GM21529 (cell line): ENCODE data around the gene AGAP1.

Experiments used
- ATAC-seq: cut with Tn5 transposase; IDR thresholded peaks from one replicate; pipeline ENCODE4 v1.9.1; 2021; ENCODE audit not compliant: unreplicated experiment

AGAP1 gene

DNA sequence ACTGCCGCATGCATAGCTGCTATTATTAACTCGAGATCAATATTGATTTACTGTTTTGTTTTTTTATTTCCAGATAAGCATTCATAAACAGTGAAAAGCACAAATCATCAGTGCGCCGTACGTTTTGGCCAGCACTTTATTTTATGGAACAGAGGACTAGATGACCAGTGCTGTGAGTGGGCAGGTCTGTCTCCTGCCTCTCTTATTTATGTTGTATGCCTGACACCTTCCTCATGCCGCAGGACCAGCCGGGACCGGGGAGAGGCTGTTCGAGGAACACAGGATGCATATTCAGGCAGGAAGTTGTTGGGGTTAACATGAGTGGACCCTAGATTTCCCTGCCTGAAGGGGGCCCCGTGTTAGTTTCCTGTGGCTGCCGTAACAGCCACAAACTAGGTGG lies 72.6 kb downstream of the AGAP1 start:
- ATAC-seq, result no peak

DNA sequence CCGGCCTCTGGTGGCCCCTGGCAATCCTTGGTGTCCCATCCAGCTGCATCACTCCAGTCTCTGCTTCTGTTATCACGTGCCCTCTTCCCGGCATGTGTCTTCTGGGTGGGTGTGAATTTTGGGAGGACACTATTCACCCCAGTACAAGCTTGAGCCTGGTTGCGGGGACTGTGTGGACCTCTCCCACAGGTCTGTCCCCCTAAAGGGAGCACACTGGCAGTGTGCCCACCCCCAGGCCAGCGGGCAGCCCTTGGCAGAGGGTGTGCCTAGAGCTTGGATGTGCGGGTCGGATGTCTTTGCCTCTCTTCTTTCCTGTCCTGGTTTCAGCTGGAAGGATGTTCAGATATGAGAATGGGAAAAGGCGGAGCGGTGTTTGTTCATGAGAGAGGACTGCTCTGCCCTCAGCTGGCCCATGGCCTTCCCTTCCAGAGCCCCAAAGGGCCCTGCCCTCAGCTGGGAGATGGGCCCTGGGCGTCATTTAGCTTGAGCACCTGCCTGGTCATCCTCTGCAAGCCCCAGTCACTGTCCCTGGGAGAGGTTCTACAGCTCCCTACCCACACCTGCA lies 73.2 kb downstream of the AGAP1 start:
- ATAC-seq, result no peak

DNA sequence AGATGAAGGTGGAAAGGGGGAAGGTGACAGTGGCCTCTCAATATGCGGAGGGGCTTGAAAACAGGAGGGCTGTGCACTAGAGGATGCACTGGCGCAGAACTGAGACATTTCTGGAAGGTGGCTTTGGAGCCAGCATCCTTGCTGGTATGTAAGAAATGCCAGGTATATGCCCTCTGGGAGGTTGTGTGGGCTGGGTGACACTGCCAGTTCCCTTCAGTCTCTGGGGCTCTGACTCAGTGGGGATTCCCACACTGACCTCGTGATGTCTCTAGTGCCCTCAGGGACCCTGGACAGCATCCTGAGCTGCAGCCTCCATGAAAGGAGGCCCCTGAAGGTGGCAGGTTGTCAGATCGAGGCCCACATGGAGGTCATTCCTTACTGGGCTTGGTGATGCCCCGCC lies 74.0 kb downstream of the AGAP1 start:
- ATAC-seq, result no peak

DNA sequence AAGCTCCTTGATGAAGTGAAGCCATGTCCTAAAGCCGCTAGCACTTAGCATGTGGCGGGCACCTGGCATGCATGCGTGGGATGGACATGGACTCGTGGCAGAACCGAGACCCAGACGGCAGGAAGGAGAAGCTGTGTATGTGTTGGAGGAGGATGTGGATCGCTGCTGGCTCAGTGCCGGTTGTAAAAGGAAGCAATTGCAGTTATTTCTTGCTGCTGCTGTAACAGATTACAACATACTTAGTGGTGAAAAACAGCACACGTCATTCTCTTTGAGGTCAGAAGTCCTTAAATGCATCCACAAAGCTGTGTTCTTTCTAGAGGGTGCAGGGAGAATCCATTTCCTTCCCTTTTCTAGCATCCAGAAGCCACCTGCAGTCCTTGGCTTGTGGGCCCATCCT lies 74.6 kb downstream of the AGAP1 start:
- no peak for ATAC-seq

DNA sequence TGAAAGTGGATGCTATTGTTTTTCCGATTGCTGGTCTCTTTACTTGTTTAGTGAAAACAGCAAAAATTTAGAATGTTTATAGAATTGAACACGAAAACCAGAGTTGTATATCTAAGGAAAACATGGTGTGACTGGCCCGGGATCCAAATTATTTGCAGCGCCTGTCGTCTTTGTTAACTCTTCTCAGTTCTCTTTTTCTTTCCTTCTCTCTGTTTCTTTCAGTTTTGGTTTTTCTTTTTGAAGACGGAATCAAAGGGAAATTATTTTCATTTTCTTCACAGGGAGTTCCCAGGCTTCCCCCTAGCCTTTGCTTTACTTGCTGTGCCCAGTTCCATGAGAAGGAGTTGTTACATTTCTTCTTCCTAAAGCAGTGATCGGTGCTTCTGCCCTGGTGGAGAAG lies 76.0 kb downstream of the AGAP1 start:
- no peak for ATAC-seq

DNA sequence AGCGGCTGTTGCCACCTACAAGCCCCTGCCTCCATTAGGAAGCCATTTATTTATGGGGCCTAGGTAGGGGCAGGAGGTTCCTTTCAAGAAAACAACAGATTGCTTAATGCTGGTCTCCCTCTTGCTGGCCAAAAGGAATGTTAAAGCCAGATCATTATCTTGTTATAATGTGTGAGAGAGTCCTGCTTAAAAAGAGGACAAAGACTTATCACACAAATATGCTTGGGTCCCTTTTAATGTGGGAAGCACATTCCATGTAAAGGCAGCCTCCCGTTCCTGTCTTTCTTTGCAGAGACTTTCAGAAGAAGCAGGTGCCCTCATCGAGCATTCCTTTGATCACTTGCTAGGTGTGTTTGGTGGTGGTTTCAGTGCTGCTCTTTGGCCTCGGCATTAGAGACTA lies 76.4 kb downstream of the AGAP1 start:
- ATAC-seq, result no peak

DNA sequence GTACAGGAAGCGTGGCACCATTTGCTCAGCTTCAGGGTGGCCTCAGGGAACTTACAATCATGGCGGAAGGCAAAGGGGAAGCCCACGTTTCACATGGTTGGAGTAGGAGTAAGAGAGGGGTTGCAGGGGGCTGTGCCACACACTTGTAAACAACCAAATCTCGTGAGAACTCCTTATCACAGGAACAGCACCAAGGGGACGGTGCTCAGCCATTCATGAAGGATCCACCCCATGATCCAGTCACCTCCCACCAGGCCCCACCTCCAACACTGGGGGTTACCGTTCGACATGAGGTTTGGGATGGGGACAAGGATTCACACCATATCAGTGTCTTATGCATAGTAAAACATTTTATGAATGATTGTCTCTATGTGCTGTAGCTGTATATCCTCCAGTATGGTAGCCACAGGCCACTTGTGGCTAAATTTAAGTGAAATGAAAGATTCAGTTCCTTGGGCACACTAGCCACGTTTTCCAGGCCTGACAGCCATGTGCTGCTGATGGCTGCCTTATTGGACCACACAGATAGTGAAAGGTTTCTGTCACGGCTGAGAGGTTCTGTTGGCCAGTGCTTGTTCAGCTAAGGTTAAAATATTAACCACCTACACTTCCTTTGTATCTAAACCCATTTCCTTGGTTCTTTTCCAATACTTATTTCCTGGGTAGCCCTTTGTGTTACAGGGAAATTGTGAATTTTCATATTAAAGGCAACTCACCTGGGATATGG lies 77.3 kb downstream of the AGAP1 start:
- no peak for ATAC-seq

DNA sequence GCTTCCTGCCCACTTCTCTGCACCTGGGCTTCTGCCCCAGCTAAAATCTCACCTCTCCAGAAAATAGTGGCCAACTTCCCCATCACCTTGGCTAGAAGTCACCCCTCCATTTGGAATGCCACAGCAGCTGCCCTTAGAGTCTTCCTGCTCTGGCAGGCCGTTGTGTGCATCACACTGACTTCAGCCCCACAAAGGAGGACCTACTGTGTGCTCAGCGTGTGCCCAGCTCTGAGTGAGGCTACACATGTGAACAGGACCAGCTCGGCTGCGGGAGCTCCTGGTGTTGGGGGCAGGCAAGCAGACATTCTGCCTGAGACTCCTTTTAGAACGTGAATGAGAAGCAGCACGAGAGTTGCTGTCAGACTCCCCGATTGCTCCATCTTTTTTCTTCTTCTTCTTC lies 78.7 kb downstream of the AGAP1 start:
- ATAC-seq, result no peak

DNA sequence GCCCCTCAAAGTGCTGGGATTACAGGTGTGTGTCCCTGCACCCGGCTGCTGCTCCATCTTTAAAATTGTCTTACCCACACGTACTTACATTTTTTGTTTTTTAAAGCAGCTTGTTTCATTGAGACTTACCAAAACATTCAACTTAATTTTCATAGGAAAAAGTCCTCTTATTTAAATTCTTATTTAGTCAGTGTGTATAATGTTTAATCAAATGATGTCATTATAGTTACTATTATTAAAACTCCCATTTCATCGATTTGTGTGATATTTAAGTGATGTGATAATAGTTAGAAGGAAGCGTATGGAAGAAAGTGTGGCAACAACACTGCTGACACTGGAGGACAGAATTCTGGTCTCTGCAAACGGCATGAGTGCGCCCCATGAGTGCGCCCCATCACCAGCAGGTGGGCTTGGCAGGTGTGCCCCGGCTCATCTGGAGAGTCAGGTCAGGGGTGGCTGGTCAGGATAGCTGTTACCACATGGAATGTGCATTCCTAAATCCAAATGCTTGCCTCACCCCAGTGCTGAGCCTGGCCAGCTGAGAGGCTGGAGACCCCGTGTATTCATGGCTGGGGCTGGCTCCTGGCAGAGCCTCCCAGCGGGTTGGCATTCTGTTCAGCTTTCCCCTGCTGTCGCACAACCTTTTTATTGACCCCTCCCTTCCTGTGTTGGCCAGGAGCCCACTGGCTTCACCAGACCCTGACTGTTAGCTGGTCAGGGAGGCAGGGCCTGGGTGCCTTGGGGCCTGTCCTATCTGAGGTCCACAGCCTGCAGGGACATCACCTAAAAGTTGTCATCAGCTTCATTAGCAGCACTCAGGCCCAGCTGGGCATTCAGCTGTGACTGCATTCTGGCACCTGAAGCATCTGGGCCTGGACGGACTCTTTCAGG lies 79.7 kb downstream of the AGAP1 start:
- no peak for ATAC-seq

DNA sequence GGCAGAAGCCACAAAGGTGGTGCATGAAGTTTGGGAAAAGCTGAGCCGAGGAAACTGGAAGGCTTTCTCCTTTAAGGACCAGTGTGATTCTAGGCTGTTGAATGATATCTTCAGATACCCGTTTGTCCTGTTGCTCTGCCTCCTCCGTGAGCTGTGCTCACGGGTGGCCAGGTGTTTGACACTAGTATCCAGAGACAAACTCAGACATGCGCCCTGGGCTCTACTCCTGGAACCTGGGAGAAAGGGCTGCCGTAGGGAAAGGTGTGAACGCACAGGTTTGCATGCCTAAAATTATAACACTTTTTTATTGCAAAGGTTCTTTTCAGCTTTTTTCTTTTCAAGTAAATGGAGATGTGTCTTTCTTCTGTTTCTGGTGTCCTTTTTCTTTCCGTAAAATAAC lies 81.6 kb downstream of the AGAP1 start:
- no peak for ATAC-seq

DNA sequence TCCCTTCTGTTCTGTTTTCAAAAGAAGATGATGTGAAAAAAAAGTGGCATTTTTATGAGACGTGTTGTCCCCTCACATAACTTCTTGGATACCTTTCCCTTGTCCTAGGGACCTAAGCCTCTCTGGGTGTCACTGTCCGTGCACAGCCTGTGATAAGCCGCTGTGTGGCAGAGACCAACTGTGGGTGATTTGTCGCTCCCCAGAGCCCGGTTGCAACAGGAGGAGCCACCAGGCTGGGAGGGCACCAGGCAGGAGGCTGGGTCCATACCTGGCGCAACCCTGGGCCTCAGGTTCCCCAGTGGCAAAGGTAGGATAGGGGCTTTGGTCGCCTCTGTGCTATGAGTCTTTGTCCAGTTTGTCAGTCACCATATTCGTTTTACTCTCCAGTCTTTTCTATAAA lies 82.1 kb downstream of the AGAP1 start:
- ATAC-seq, result no peak

DNA sequence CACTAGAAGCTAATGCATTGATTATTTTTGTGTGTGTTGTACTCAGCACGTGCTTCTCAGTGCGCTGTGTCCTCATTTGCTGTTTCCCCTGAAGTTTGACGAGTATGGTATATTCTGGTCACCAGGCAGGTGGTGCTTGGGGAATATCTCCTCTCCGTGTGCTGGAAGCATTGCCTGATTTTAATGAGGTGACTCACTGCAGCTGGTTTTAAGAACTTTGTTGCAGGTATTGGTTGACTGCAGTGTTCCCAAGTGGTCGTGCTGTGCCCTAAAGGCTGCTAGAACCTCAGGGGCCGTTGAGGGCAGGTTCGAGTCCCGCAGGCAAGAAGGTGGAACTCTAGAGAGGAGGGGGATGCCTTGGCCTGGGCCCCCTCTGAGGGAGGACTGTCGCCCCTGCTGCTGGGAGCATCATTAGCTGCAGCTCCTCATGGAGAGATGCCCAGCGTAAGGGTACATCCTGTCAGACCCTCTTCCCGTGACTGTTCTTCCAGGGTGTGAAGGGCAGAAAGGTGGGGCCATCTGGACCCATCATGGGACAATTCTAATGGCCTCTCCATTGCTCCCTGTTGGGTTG lies 82.6 kb downstream of the AGAP1 start:
- ATAC-seq, result no peak

DNA sequence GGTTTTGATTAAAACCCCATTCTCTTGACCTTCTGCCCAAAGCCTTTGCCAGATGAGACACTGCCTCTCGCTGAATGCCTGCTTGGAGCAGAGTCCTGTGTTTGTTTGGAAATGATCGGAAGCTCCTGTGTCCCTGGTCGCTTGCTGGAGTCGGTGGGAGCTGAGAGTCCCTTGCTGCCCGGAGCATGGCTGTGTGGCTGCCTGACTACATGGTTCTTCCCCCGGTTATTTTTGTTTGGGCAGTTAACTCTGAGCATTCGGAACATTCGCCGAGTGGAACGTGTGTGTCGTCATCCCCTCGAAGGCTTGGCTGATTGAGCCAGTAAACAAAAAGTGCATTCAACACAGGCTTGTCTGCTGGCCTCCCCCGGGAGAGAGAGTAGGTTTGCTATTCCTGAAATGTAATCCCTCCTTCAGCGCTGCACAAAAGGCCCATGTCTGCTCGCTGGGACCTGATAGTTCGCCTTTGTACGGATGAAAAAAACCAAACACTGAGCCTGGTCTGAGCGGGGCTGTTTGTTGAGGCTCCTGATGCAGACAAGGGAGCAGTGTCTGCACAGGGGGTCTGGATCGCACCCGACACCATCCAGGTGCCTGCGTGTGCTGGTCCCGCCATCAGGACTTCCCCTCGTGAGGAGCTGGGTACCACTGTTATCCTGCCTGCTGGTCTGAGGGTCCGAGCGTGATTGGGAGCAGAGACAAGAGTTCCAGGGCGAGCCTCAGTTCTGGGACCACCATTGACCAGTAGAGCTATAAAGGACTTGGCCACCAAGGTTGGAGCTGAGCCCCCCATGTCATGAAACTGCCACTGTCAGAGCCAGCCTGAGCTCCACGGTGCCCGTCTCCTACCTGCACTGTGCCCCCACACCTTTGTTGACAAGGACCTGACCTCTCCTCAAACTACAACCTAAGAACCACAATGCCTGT lies 83.8 kb downstream of the AGAP1 start:
- no peak for ATAC-seq

DNA sequence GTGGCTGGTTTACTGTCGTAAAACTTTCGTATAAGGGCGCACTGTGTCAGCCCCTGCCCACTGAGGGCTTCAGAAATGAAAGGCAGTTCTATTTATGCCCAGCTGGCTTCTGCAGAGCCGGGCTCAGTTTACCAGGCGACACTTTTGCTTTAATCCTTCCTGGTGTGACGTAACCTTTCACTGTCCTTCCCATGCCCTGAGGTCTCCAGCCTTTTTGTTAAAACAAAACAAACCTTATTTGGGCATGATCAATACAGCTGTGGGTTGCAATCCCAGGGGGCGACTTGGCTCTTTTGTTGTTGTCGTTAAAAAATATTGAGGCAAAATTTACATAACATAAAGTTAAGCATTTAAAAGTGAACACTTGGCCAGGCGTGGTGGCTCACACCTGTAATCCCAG lies 85.3 kb downstream of the AGAP1 start:
- no peak for ATAC-seq

DNA sequence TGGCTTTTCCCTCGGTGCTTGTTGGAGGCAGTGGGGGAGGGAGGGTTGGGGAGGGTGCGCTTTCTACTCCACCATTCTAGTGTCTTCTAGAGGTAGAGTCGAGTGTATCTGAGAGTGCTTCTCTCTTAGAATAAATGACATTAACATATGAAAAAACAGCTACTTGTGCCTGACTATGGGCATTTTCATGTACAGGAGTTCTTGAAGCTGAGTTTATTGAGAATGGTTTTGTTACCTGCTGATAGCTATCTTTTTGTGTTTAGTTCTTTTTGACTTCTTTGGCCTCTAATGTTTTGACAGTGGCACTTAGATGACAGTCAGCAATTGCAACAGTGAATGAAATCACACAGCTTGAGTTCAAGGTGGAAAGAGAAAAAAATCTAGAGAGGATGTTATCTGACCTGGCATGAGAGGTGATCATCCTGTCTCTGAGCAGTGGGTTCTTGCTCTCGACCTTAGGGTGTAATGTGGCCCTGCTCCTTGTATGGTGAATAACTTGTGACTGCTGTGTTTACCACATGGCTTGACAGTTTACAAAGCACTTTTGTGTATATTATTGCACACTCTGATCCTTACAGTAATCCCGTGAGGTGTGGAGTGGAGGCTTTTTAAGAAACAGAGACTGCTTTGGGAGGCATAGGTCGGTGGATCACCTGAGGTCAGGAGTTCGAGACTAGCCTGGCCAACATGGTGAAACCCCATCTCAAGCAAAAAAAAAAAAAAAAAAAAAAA lies 86.7 kb downstream of the AGAP1 start:
- no peak for ATAC-seq

DNA sequence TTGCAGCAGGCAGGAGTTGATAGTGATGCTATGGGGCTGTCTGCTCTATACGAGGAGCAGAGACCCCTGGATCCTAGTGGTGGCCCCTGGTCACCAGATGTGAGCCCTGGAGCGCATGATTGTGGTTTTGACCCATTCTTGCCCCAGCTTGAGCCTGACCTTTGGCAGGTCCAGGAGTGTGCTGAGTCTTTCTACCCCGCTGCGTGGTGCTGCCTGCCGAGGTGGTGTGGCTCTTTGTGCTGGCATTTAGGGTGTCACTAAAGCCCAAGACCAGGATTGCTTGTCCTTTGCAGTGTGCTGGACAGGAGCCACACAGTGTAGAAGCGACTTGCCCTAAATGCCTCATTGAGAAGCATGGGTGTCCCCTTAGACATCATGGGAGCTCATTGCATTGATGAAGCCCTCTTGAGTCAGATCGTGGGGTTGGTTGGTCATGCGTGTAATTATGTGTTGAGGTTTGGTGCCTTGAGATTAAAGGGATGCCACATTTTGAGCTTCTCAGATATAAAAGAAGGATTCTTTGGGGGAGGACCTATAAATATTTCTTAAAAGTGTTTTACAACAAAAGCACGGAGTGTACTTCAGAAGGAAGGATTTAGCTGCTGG lies 88.3 kb downstream of the AGAP1 start:
- no peak for ATAC-seq

DNA sequence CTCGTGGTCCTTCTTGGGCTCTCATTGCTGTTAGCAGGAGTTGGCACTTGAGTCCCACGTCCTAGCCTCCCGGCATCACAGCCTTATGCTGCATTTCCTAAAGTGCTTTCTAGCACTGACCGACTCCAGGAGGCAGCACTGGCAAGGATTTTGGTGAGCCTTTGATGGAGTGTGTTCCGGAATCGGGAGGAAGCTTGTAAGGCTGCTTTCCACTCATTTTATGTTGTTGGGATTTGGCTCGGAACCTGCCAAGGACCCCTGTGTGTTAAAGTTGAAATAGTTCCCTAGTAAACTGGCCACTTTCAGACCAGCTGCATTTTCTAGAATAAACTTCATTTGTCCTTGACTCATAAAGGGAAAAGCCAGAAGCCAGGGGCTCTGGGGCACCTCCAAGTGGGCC lies 88.9 kb downstream of the AGAP1 start:
- ATAC-seq, result no peak

DNA sequence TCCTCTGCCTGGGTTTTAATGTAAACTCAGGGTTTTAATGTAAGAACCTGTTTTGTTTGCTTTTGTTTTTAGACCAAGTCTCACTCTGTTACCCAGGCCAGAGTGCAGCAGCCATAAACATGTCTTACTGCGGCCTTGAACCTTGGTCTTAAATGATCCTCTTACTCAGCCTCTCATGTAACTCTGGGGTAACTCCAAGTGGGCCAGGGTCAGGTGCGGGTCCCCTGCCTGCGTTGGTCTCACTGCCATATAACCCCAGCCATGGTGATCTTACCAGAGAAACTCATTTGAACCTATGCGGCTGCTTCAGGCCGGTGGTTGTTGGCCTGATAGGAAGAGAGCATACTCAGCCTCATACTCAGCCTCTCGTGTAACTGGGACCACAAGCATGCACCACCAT lies 89.3 kb downstream of the AGAP1 start:
- no peak for ATAC-seq

DNA sequence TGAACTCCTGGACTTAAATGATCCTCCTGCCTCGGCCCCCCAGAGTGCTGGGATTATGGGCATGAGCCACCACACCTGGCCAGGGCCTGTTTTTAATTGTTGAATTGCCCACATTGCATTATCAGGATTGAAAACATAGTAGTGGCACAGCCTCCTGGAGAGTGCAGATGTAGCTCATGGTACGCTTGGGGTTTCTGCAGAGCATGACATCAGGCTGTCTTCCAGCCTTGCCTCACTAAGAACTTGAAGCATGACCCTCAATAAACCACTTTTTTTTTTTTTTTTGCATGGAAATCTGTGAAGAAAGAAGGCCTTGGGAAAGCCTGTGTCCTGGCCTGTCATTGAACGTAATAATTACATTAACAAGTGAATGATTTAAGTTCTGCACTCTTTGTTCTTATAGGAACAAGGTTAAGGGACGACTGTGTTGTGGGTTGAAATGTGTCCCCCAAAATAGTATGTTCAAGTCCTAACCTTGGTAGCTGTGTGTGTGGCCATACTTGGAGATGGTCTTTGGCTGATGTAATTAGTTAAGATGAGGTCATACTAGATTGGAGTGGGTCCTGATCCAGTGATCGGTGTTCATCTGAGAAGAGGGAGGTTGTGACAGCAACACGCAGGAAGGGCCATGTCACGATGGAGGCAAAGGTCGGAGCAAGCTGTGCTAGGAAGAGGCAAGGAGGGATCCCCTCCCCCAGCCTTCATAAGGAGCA lies 90.2 kb downstream of the AGAP1 start:
- ATAC-seq, result no peak
